ENCODE data around the gene LRRC7.

DNA sequence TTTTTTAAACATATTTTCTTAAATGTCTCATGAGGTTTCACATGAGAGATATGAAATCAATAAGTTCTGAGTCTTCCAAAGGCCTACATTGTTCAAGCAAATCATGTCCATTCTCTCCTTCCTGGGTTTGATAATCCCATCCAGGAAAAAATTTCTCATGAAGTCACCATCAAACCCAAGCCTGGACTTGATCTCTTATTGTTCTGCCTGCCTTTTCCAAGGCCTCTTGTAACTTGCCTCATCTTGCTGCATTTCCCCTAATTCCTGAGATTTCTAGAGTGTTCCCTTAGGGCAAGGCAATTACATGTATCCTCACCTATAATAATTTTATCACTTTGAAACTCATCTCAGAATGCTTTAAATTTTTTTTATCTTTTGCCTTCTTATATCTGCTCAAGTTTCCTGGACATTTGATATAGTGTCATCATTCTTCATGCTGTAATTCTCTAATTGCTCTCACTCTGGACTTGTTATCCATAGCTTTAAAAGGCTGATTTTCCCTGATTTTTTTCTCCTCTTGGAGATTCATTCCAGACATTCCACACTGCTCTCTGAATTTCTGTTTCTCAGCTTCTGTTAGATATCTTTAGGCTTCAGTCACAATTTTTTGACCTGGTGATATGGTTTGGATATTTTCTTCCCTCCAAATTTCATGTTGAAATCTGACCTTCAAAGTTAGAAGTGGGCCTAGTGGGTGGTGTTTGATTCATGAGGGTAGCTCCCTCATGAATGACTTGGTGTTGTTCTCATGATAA lies 126.4 kb downstream of the LRRC7 start:
- TF ChIP-seq, protein P1, sequence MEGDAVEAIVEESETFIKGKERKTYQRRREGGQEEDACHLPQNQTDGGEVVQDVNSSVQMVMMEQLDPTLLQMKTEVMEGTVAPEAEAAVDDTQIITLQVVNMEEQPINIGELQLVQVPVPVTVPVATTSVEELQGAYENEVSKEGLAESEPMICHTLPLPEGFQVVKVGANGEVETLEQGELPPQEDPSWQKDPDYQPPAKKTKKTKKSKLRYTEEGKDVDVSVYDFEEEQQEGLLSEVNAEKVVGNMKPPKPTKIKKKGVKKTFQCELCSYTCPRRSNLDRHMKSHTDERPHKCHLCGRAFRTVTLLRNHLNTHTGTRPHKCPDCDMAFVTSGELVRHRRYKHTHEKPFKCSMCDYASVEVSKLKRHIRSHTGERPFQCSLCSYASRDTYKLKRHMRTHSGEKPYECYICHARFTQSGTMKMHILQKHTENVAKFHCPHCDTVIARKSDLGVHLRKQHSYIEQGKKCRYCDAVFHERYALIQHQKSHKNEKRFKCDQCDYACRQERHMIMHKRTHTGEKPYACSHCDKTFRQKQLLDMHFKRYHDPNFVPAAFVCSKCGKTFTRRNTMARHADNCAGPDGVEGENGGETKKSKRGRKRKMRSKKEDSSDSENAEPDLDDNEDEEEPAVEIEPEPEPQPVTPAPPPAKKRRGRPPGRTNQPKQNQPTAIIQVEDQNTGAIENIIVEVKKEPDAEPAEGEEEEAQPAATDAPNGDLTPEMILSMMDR (IDR thresholded peaks at IDR 0.05), result no peak
- no peak for TF ChIP-seq POLR2AphosphoS5 (IDR thresholded peaks at IDR 0.05)

All from prostate gland (tissue), 2 donors.